Embryonic facial prominence (tissue), 1 donor: Measurements from ENCODE around the gene SLC22A15.
"Not testable (repeated sequence)": the region's sequence is repeated elsewhere in the genome, so short reads cannot be mapped to it uniquely, and the experiment has no call there.

Source experiments
- DNase-seq: peaks from one replicate; pipeline ENCODE4 v3.0.0-alpha.2; 2016; ENCODE audit errors: extremely low spot score

SLC22A15 gene

GRCh38 chr1:116033322-116033721 lies 57.0 kb downstream of the SLC22A15 start:
- DNase-seq, result no peak

GRCh38 chr1:116036255-116036654 lies 59.9 kb downstream of the SLC22A15 start:
- DNase-seq, result no peak

GRCh38 chr1:116038679-116039078 lies 62.4 kb downstream of the SLC22A15 start:
- no peak for DNase-seq

- no peak for DNase-seq
Measured at GRCh38 chr1:116044071-116044470, 67.8 kb downstream of the SLC22A15 start.

- DNase-seq, result not testable (repeated sequence)
Measured at GRCh38 chr1:116046933-116047332, 70.6 kb downstream of the SLC22A15 start.

GRCh38 chr1:116051896-116052295 lies 75.6 kb downstream of the SLC22A15 start:
- DNase-seq, result not testable (repeated sequence)

GRCh38 chr1:116062201-116062600 lies 85.9 kb downstream of the SLC22A15 start:
- no peak for DNase-seq

GRCh38 chr1:116064616-116065015 lies 88.3 kb downstream of the SLC22A15 start:
- DNase-seq, result no peak

GRCh38 chr1:116066868-116067565 lies 90.7 kb downstream of the SLC22A15 start:
- DNase-seq, result no peak

GRCh38 chr1:116067566-116067890 lies 91.2 kb downstream of the SLC22A15 start:
- DNase-seq, result no peak

- no peak for DNase-seq
Measured at GRCh38 chr1:116075575-116075974, 99.3 kb downstream of the SLC22A15 start.

GRCh38 chr1:116075990-116076389 lies 99.7 kb downstream of the SLC22A15 start:
- DNase-seq, result no peak

- no peak for DNase-seq
Measured at GRCh38 chr1:116076831-116077230, 100.5 kb downstream of the SLC22A15 start.

- no peak for DNase-seq
Measured at GRCh38 chr1:116078699-116079223, 102.4 kb downstream of the SLC22A15 start.

- DNase-seq, result no peak
Measured at GRCh38 chr1:116087628-116088027, 111.3 kb downstream of the SLC22A15 start.

- DNase-seq, result no peak
Measured at GRCh38 chr1:116089870-116090269, 113.6 kb downstream of the SLC22A15 start.

- no peak for DNase-seq
Measured at GRCh38 chr1:116091083-116091482, 114.8 kb downstream of the SLC22A15 start.

GRCh38 chr1:116092752-116093489 lies 116.6 kb downstream of the SLC22A15 start:
- DNase-seq, result no peak

GRCh38 chr1:116095027-116095426 lies 118.7 kb downstream of the SLC22A15 start:
- DNase-seq, result no peak

- DNase-seq, result no peak
Measured at GRCh38 chr1:116096013-116096618, 119.8 kb downstream of the SLC22A15 start.

GRCh38 chr1:116097626-116098025 lies 121.3 kb downstream of the SLC22A15 start:
- DNase-seq, result no peak

- no peak for DNase-seq
Measured at GRCh38 chr1:116099379-116099778, 123.1 kb downstream of the SLC22A15 start.

GRCh38 chr1:116099919-116100318 lies 123.6 kb downstream of the SLC22A15 start:
- DNase-seq, result no peak
